Muscle of arm (tissue), 12 donors: ENCODE data around the gene PC. TPM values are rescaled to one million over a fixed set of nuclear protein-coding genes. Genes with fewer than 3 reads are reported as not detected.

Experiments used
- DNase-seq: peaks from one replicate; pipeline ENCODE4 v3.0.0-alpha.2; 2013
- polyA plus RNA-seq, 12 donors: library from polyadenylated mRNA; unstranded; fragments of 120-200 nt; gene quantifications; one replicate each; pipeline ENCODE4 v1.2.1, GENCODE V29; 2013; ENCODE audit not compliant: insufficient read length in 12 of 12

Gene PC
- polyA plus RNA-seq, 12 donors, result 5.3 to 22.8 (median 15.5) TPM; not detected in 1

- DNase-seq, result peak; percentile 85
Observed at GRCh38 chr11:66855574-66856495, 102.3 kb downstream of the PC start.

- no peak for DNase-seq
Observed at GRCh38 chr11:66854729-66855211, 103.4 kb downstream of the PC start.

- no peak for DNase-seq
Observed at GRCh38 chr11:66854231-66854661, 103.9 kb downstream of the PC start.

- no peak for DNase-seq
Observed at GRCh38 chr11:66853242-66854229, 104.6 kb downstream of the PC start.

GRCh38 chr11:66852466-66853241 lies 105.5 kb downstream of the PC start:
- DNase-seq, result no peak

GRCh38 chr11:66851698-66852465 lies 106.3 kb downstream of the PC start:
- no peak for DNase-seq

- no peak for DNase-seq
Observed at GRCh38 chr11:66851239-66851596, 107.0 kb downstream of the PC start.

DNA sequence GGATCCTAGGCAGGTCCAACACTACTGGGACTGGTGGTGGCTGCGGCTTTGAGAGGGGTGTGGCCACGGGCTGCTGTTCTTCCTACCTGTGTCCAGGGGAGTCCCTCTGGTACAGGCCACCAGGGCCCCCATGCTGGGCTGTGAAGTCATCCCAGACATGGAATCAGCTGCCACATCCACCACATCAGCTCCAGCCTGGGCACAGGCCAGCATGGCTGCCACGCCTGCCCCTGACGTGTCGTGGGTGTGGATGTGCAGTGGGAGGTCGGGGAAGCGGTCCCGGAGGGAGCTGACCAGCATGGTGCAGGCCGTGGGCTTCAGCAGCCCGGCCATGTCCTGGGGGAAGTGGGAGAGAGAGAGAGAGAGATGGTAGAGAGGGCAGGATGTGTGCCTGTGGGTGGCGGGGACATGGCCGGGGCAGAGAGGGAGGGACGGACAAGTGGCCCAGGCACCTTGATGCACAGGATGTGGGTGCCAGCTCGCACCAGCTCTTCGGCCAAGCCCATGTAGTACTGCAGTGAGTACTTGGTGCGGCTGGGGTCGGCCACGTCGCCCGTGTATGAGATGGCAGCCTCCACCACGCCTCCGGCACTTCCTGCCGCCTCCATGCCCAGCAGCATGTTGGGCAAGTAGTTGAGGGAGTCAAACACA lies 107.5 kb downstream of the PC start:
- DNase-seq, result no peak

- no peak for DNase-seq
Observed at GRCh38 chr11:66850235-66850587, 108.0 kb downstream of the PC start.

- DNase-seq, result no peak
Observed at GRCh38 chr11:66849501-66850234, 108.5 kb downstream of the PC start.

DNA sequence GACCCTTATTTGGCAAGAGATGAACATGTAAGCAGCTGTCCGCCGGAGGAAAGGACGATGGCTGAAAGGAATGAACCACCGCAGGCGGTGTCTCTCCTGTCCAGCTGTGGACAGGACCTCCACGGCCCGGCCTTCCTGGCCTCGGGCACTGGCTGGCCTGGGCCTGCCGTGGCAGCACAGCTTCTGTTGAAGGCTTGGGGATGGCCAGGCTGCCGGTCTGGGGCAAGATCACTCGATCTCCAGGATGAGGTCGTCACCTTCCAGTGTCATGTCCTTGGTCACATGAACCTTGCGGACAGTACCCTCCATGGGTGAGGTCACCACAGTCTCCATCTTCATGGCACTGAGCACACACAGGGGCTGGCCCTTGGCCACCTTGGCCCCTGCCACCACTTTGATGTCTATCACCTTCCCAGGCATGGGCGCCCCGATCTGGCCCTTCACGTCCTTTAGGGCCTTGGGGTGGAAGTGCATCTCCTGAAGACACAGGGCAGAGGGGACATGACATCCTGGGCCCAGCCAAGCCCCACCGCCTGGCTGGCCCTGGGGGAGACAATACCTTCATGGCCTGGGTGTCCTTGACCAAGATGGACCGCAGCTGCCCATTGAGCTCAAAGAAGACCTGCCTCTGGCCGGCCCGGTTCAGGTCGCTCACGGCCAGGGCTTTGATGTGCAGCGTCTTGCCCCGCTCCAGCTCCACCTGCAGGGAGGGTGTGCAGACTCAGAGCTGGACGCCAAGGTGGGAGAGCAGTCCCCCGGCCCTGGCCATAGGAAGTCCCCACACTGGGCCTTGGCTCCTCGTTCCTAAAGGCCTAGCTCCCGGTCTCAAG lies 109.3 kb downstream of the PC start:
- DNase-seq, result no peak

DNA sequence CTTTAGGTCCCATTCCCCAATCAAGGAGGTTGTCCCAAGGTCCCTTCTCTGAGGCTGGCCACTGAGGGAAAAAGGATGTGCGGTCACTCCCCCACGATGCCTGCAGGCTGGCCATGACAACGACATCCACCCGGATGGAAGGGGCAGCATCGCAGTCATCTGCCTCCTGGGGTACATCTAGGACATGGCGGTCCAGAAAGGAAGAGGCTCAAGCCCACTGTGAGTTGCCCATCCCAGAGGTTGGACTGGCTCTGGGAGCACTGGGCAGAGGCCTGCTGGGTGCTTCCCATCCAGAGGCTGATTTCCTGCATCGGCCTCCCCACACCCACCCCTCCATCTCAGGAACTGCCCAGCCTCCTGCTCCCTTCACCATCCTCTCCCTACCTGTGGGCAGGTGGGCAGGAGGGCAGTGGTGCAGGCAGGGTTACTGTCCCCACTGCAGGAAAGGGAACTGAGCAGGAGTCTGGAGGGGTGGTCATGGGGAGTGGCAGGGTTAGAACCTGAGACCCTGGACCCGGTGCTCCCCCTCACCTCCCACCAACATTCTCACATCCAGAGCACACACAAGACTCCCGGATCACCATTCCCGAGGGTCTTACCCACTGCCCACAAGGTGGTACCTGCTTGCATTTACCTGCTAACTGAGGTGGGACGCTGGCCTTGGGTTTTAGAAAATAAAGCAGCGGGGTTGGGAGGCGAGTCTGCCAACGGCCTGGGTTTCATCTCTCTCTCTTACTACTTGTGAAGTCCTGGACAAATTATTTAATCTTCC lies 110.5 kb downstream of the PC start:
- no peak for DNase-seq

- DNase-seq, result no peak
Observed at GRCh38 chr11:66846671-66847091, 111.5 kb downstream of the PC start.

GRCh38 chr11:66845876-66846212 lies 112.3 kb downstream of the PC start:
- DNase-seq, result no peak

GRCh38 chr11:66845143-66845875 lies 112.9 kb downstream of the PC start:
- DNase-seq, result no peak

- DNase-seq, result no peak
Observed at GRCh38 chr11:66844496-66845142, 113.6 kb downstream of the PC start.
